Measurements from ENCODE around the gene SDCCAG8.
A peak's percentile ranks its signal among the peaks of the same experiment; 100 is the strongest.

The SDCCAG8 gene

GRCh38 chr1:243420946-243421685 lies 165.3 kb downstream of the SDCCAG8 start:
- DNase-seq (ENCODE audit: low spot score) = no peak

DNA sequence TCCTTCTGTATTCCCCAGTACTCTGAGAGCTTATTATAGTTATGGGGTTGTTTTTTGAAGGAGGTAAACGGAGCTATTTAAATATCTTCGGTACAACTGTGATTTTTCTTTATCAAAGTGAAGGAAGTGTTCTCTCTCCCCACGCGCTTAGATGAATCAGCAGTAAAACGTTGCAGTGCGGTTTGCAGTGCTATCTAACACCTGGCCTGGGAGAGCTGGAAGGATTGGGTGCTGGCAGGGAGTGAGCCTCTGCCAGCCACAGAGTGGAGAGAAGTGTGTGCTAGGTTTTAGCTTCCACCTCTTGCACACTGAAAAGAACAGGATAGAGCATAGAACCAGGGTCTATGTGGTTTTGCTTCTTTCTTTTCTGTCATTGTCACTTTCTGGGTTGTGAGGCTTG lies 165.9 kb downstream of the SDCCAG8 start:
- DNase-seq (ENCODE audit: low spot score) = peak; percentile 65

- DNase-seq (ENCODE audit: low spot score) = no peak
Measured at GRCh38 chr1:243422362-243422761, 166.5 kb downstream of the SDCCAG8 start.

DNA sequence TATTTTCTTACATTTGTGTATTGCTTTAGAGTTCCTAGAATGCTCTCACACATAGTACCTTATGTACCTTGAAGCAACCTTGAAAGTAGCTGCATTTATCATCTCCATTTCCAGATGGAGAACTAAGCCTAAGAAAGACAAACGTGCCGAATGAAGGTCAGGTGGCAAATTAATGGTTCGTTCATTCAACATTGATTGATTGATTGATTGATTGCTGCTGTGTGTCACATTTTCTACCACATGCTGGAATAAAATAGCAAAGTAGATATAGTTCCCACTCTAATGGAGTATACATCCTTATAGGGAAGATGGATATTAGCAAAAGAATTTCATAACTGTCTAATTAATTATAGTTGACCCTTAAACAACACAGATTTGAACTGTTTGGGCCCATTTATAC lies 172.2 kb downstream of the SDCCAG8 start:
- no peak for DNase-seq (ENCODE audit: low spot score)

- no peak for DNase-seq (ENCODE audit: low spot score)
Measured at GRCh38 chr1:243428617-243429342, 172.9 kb downstream of the SDCCAG8 start.

GRCh38 chr1:243431591-243431990 lies 175.8 kb downstream of the SDCCAG8 start:
- DNase-seq (ENCODE audit: low spot score) = no peak

DNA sequence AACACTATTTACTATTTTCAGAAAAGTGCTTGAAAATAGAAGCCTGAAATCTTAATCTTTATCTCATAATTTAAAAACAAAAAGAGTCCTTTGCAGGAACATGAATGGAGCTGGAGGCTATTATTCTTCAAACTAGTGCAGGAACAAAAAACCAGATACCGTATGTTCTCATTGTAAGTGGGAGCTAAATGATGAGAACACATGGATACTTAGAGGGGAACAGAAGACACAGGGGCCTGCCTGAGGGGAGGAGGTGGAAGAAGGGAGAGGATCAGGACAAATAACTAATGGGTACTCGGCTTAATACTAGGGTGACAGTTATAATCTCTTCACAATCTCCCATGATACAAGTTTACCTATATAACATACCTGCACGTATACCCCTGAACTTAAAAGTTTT lies 176.3 kb downstream of the SDCCAG8 start:
- DNase-seq (ENCODE audit: low spot score) = no peak

- no peak for DNase-seq (ENCODE audit: low spot score)
Measured at GRCh38 chr1:243433737-243434370, 178.0 kb downstream of the SDCCAG8 start.

GRCh38 chr1:243434594-243434993 lies 178.8 kb downstream of the SDCCAG8 start:
- DNase-seq (ENCODE audit: low spot score) = no peak

DNA sequence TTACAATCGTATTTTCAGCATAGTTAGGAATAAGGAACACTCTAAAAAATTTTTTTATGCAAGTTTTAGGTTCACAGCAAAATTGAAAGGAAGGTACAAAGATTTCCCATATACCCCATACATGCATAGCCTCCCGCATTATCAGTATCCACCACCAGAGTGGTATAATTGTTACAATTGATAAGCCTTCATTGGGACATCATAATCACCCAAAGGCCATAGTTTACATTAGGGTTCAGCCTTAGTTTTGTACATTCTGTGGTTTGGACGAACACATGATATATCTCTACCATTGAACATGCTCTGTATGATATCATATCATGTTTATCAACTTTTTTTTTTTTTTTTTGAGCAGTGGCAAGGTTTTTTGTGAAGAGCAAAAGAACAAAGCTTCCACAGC lies 180.0 kb downstream of the SDCCAG8 start:
- no peak for DNase-seq (ENCODE audit: low spot score)

GRCh38 chr1:243438146-243438545 lies 182.3 kb downstream of the SDCCAG8 start:
- no peak for DNase-seq (ENCODE audit: low spot score)

DNA sequence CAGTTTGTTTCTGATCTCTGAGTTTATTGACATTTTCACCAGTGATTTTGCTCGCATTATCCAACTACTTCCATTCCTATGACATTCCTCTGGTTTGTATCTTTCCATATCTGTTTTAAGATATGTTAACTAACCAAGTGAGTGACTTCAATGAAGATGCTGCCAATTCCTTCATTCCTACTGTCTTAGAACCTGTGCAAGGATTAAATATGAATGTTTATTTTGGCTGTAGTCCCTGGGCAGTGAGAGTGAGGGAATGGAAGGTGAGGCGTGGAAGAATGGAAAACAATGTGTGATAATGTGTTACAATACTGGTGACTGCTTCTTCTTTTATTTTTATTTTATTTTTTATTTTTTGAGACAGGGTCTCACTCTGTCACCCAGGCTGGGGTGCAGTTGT lies 183.0 kb downstream of the SDCCAG8 start:
- DNase-seq (ENCODE audit: low spot score) = no peak

- DNase-seq (ENCODE audit: low spot score) = no peak
Measured at GRCh38 chr1:243440406-243440805, 184.6 kb downstream of the SDCCAG8 start.

DNA sequence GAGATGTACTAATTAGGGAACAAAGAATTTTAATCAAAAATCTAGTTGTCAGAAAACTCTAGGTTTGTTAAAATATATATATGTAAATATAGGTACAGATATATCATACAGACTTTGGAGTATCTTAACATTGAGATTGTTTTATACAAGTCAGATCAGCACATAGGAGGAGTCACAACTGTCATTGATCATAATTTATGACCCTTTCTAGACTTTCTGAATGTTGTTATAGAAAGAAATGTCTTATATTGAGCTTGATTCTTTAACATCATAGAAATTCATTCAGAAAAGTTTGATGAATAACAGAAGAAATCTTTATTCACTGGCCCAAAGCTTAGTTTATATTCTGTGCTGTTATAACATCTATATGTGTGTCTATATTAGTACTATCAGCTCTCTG lies 185.8 kb downstream of the SDCCAG8 start:
- DNase-seq (ENCODE audit: low spot score) = no peak

GRCh38 chr1:243443557-243443956 lies 187.7 kb downstream of the SDCCAG8 start:
- DNase-seq (ENCODE audit: low spot score) = peak; percentile 23

GRCh38 chr1:243447347-243447746 lies 191.5 kb downstream of the SDCCAG8 start:
- no peak for DNase-seq (ENCODE audit: low spot score)

GRCh38 chr1:243447844-243448243 lies 192.0 kb downstream of the SDCCAG8 start:
- no peak for DNase-seq (ENCODE audit: low spot score)

- DNase-seq (ENCODE audit: low spot score) = no peak
Measured at GRCh38 chr1:243449373-243449772, 193.5 kb downstream of the SDCCAG8 start.

GRCh38 chr1:243452092-243452491 lies 196.3 kb downstream of the SDCCAG8 start:
- no peak for DNase-seq (ENCODE audit: low spot score)

DNA sequence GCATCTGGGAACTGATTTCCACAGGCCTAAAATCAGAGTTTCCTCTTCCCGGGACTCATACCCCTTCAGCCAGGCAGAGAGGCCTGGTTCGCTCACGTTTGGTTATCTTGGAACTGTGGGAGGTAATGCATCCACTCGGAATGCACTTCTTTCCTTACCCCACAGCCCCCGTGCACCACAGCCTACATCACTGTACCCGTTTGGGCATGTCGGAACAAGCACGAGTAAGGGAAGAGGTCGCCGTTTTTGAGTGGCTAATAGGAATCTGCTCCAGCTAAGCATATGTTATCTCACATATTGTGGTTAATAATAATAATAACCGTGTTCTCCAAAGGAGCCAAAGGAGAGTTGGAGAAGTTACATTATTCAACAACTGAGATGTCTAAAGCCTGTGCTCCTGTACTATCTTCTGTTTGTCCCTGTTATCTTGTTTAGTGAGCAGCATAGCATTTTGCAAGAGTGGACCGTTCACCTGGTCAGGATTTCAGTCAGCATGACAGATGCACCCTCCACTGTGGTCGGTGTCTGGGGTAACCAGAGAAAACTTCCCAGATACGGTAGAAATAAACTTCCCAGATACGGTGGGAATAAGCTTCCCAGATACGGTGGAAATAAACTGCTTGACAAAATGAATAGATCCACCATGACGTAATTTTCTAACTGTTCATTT lies 198.6 kb downstream of the SDCCAG8 start:
- DNase-seq (ENCODE audit: low spot score) = no peak

- DNase-seq (ENCODE audit: low spot score) = no peak
Measured at GRCh38 chr1:243455760-243456651, 200.2 kb downstream of the SDCCAG8 start.

Measured in hepatic stellate cell (primary cell).